ENCODE results near the gene NAALADL1.
"Not testable (repeated sequence)": the region's sequence is repeated elsewhere in the genome, so short reads cannot be mapped to it uniquely, and the experiment has no call there.

The NAALADL1 gene

GRCh38 chr11:65047581-65048422 lies 10.6 kb downstream of the NAALADL1 start:
- no peak for DNase-seq (ENCODE audit: low spot score)

- DNase-seq (ENCODE audit: low spot score): no peak
Measured at GRCh38 chr11:65045728-65046127, 12.6 kb downstream of the NAALADL1 start.

DNA sequence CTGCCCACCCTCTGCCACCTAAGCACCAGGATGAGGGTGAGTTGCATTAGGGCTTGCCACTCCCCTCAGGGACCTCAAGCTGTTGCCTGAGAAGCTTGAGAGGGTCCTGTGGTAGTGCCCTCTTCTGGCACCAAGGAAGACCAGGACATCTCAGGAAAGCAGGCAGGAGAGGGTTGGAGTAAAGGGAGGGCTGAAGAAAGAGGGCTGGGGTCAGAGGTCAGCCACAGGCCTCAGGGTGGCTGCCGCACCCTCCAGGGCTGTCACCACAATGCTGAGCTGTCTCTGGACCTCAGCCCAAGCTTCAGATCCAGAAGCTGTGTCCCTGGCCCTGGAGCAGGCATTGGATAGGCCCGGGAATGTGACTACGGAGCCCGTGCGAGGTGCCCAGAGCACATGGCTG lies 13.3 kb downstream of the NAALADL1 start:
- no peak for DNase-seq (ENCODE audit: low spot score)

- no peak for DNase-seq (ENCODE audit: low spot score)
Measured at GRCh38 chr11:65043881-65044501, 14.4 kb downstream of the NAALADL1 start.

DNA sequence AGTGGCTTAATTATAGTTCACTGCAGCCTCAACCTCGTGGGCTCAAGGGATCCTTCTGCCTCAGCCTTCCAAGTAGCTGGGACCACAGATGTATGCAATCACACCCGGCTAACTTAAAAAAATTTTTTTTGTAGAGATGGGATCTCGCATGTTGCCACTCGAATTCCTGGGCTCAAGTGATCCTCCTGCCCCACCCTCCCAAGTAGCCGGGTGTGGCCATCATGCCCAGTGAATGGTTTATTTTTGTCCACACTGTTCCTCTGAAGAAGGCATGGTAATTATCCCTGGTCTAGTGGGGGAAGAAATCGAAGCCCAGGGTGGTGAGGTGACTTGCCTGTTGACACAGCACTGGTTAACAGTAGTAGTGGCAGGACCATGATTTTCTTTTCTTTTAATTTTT lies 15.5 kb downstream of the NAALADL1 start:
- DNase-seq (ENCODE audit: low spot score): no peak

DNA sequence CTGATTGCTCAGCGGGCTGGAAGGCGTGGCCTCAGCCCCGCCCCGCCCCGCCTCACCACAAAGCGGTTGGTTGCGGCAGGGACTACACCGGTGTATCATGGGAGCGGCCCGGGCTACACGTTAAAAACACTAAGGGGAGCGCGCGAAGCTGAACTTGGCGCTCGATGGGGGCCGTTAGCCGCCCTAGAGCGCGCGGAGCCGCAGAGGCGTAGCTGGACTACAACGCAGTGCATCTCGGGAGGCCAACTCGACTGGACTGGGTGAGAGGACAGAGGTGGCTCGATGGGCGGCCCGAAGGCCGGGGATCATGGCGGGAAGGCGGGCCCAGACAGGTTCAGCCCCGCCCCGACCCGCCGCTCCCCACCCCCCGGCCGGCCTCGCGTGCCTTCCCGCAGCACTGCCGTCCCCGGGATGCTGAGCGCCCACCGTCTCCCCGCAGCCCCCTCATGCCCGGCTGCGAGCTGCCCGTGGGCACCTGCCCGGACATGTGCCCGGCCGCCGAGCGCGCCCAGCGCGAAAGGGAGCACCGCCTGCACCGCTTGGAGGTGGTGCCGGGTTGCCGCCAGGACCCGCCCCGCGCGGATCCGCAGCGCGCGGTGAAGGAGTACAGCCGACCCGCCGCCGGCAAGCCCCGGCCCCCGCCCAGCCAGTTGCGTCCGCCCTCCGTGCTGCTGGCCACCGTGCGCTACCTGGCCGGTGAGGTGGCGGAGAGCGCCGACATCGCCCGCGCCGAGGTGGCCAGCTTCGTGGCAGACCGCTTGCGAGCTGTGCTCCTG lies 17.3 kb downstream of the NAALADL1 start, which contains the start of gene SAC3D1:
TSS of gene SAC3D1 (plus strand) at position 364 of the 776 bp plus-strand sequence. CDS start at position 447, 83 bp downstream.
- peak; percentile 89 for DNase-seq (ENCODE audit: low spot score)

DNA sequence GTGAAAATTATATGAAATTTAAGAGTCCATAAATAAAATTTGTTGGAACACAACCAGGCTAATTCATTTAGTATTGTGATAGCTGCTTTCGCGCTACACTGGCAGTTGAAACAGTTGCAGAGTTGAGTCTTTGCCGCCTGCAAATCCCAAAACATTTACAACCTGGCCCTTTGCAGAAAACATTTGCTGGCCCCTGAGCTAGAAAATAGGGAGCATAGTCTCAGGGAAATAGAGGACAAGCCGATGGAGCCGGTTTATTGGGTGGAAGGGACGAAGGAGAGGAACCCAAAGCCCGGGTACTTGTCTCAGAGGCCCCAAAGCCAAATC lies 17.9 kb downstream of the NAALADL1 start:
- DNase-seq (ENCODE audit: low spot score): no peak

GRCh38 chr11:65036931-65037330 lies 21.4 kb downstream of the NAALADL1 start:
- DNase-seq (ENCODE audit: low spot score): no peak

DNA sequence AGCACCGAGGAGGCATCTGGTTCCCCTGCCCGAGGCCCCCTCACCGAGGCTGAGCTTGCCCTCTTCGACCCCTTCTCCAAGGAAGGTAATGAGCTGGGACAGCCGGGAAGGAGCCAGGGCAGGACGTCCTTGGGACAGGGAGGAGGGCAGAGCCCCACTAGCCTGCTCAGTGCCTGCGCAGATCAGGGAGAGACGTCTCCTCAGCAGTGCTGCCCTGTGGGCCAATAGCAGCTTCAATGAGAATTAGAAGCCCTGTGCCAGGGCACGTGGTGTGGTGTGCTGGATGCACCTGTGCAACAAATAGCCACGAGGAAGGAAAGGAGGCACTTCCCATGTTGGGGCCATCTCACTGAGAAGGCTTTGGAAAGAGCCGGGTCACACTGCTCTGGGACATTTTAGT lies 22.8 kb downstream of the NAALADL1 start:
- no peak for DNase-seq (ENCODE audit: low spot score)

- DNase-seq (ENCODE audit: low spot score): no peak
Measured at GRCh38 chr11:65034423-65034822, 23.9 kb downstream of the NAALADL1 start.

- no peak for DNase-seq (ENCODE audit: low spot score)
Measured at GRCh38 chr11:65032216-65032615, 26.1 kb downstream of the NAALADL1 start.

DNA sequence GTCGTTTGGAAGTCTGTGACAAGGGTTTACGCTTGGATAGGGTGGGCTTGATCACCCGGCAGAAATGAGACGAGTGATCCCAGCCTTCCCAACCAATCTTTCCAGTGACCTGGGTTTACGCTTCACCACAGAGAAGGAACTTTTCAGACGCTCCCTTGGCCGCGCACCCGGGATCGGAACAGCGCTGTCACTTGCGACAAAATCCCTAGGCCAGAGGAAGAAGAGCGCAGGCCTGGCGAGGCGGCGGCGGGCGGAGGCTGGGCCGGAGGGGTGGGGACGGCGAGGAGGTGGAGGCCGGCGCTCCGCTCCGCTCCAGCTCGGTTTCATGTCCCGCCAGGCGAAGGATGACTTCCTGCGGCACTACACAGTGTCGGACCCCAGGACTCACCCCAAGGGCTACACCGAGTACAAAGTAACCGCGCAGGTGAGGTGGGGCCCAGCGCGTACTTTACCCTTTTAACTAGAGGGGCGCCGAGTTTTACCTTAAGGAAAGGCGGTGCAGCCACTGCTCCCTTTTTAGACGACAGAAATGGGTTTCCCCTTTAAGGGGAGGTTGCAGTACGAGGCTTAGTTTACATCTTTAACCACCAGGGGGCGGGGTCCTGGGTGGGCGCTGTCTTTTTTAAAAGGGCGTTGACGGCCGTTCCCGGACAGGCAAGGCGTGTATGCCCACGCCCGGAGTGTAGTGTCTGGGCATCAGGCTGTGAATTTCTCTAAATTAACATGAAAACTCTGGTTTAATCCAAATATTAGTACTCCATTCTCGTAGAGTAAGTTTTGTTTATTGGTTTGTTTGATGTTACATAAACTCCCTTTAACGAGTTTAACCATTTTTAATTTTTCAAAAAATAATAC lies 30.9 kb downstream of the NAALADL1 start, which contains the start of gene SNX15:
TSS of gene SNX15 (plus strand) at position 227 of the 855 bp plus-strand sequence. CDS start at position 326, 99 bp downstream.
- peak; percentile 97 for DNase-seq (ENCODE audit: low spot score)

DNA sequence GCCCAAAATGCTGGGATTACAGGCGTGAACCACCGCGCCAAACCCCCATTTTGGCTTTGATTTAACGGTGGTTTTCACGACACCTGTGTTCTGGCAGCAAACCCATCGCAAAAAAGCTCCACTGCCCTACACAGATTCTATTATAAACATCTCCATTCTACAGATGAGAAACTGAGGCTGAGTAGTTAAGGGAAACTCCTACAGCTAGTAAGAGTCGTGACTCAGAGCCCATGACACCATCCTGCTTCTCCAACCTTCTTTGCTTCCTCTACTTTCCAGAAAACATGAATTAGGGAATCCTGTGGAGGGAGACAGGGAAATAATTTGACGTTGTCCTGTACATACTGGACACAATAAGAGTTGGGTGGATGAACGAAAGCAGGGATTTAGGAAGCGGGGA lies 31.5 kb downstream of the NAALADL1 start:
- DNase-seq (ENCODE audit: low spot score): no peak

GRCh38 chr11:65023502-65023901 lies 34.9 kb downstream of the NAALADL1 start:
- DNase-seq (ENCODE audit: low spot score): not testable (repeated sequence)

DNA sequence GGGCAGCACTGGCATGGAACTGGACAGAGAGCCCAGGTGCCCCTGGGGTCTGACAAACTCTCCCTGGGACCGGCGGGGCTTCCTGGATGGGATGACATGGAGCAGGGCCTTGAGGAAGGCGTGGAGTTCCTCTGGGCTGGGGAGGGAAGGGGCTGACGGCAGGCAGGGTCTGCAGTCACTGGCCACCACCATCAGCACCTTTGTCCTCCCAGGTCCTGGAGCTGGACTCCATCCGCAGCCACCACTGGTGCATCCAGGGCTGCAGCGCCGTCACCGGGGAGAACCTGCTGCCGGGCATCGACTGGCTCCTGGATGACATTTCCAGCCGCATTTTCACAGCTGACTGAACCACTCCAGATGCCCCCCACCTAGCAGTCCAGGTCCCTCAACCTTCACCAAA lies 36.8 kb downstream of the NAALADL1 start:
- DNase-seq (ENCODE audit: low spot score): no peak

DNA sequence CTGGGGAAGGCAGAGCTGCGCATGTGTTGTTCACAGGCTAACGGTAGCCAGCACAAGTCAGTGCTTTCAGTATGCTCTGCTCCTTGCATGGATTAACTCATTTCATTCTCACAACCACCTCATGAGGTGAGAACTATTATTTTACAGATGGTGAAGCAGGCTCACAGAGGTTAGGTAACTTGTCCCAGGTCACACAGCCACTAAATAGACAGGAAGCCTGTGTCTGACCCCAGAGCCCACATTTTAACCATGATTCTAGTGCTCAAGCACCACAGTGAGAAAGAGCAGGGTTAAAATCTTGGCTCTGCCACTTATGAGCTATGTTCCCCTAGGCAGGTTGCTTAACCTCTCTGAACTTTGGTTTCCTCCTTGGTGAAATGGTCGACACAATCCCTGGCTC lies 37.4 kb downstream of the NAALADL1 start:
- DNase-seq (ENCODE audit: low spot score): no peak

DNA sequence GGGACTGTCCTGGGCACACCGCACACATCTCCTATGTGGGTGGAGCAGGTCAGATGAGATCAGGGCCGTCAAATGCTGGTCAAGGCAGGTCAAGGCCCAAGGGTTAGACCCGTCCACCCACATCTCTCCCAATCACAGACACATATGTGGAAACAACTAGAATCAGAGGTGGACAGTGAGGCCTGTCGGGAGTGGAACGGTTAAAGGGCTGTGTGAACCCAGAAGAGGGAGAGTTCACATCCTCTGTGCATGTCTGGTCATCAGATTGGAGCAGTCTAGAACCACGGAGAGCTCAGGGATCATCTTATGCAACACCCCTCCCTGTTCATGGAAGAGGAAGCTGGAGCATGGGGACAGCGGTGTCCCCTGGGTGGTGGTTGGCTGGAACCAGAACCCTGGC lies 38.5 kb downstream of the NAALADL1 start:
- DNase-seq (ENCODE audit: low spot score): no peak

DNA sequence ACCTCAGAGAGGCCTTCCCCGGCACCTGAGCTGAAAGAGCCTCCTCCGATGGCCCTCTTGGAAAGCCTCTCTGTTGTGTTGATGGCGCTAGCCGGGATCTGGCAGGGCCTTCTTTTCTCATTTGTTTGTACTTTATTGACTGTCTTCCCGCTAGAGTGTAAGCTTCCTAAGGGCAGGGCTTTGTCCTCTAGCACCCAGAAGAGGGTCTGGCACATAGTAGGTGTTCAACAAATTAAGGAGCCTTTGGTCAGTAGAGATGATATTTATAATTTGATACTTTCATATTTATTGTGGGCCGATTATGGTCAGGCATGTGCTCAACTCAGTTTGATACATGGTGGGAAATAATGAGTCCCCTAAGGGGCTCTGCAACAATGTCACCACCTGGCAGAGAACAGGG lies 40.4 kb downstream of the NAALADL1 start:
- no peak for DNase-seq (ENCODE audit: low spot score)

DNA sequence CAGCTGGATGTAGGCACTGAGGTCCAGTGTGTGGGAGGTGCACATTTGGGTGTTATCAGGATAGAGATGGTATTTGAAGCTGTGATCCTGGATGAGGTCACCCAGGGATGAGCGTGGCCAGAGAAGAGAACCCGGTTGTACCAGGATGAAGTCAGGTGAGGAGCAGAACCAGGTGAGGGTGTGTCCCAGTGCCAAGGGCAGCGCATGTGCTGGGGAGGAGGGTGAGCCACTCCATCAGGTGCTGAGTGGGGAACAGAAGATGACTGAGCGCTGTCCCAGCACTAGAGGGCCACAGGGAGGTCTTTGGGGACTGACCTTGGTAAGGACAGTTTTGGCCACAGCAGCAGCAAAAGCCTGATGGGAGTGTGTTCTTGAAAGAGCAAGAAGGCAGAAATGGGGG lies 41.6 kb downstream of the NAALADL1 start:
- DNase-seq (ENCODE audit: low spot score): no peak

- DNase-seq (ENCODE audit: low spot score): peak; percentile 15
Measured at GRCh38 chr11:65014726-65015227, 43.6 kb downstream of the NAALADL1 start.

DNA sequence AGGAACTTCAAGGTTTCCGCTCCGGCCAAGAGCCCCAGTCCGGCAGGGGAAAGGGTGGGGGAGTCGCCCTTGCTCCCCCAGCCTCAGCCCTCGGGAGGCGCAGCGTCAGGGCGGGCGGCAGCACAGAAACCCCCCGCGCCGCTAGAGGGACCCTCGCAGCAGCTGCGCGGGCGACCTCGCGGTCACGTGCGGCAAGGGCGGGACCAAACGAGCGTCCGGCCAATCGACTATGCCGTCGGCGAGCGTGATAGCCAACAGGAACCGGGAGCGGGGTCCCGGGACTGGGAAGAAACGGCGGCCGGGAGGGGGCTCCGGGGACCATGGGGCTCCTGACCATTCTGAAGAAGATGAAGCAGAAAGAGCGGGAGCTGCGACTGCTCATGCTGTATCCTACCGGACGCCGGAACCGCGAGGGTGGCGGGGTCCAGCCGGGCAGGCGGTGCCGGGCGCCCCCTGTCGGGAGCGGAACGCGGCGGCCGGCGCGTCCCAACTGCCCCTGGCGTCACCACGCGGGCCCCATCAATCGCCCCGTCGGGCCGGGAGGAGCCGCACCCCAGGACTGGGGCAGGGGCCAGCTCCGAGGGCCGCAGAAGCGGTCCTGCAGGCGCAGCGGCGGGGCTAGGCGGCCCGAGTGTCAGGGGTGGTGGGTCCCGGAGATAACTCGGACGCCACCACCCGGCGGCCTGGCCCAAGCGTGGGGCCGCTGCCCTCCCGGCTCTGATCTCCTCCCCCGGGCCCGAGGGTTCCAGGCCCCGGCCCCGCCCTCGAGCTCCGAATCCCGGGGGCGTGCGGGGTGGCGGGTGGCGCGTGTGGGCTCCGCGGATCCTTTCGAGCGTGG lies 44.2 kb downstream of the NAALADL1 start, which contains the start of gene ARL2:
TSS of gene ARL2 (plus strand) at position 273 of the 838 bp plus-strand sequence. CDS start at position 321, 48 bp downstream.
- DNase-seq (ENCODE audit: low spot score): peak; percentile 89

All from CD4-positive, alpha-beta T cell treated with Interleukin-2 at 100 ng/mL for 4 hours (primary cell).